Skeletal muscle tissue (tissue), 5 donors: ENCODE data around the gene PPFIA3. TPM values are rescaled to one million over a fixed set of nuclear protein-coding genes. Genes with fewer than 3 reads are reported as not detected.

ENCODE experiments used
- H3K27ac ChIP-seq: one replicate; pipeline ENCODE4 v1.7.0; 2013; ENCODE audit warnings: mild to moderate bottlenecking, low read depth, low read length, inconsistent platforms
- H3K27me3 ChIP-seq, 3 donors: one replicate each; pipeline ENCODE4 v1.7.0; 2013; ENCODE audit warnings: low read length in 3 of 3; ENCODE audit not compliant: control insufficient read depth in 3 of 3, insufficient read depth in 3 of 3
- H3K36me3 ChIP-seq, 3 donors: one replicate each; pipeline ENCODE4 v1.7.0; 2013; ENCODE audit warnings: low read length in 3 of 3; ENCODE audit not compliant: control insufficient read depth in 3 of 3, insufficient read depth in 3 of 3
- H3K4me1 ChIP-seq, 3 donors: one replicate each; pipeline ENCODE4 v1.7.0; 2013; ENCODE audit warnings: low read length in 3 of 3, mild to moderate bottlenecking in 3 of 3; ENCODE audit not compliant: control insufficient read depth in 3 of 3, insufficient read depth in 3 of 3
- H3K4me3 ChIP-seq, 3 donors: one replicate each; pipeline ENCODE4 v1.7.0; 2013; ENCODE audit warnings: low read length in 3 of 3
- H3K9ac ChIP-seq, 3 donors: one replicate each; pipeline ENCODE4 v1.7.0; 2013; ENCODE audit warnings: low read length in 3 of 3, mild to moderate bottlenecking in 3 of 3, moderate library complexity in 2 of 3, low read depth in 1 of 3
- H3K9me3 ChIP-seq, 3 donors: one replicate each; pipeline ENCODE4 v1.7.0; 2013; ENCODE audit warnings: low read length in 3 of 3; ENCODE audit not compliant: control insufficient read depth in 3 of 3
- small RNA-seq: library from RNA; depleted of rRNA; stranded (forward); fragments of <200 nt; gene quantifications from one replicate; pipeline ENCODE3, GENCODE V24; 2014
- total RNA-seq: library from RNA; depleted of rRNA; stranded (reverse); fragments of >200 nt; gene quantifications from one replicate; pipeline ENCODE4 v1.2.3, GENCODE V29; 2014
- donor health status: Osteomylitis.

Gene PPFIA3
- total RNA-seq, 1 donor from 2014 or later, result 3.1 TPM

DNA sequence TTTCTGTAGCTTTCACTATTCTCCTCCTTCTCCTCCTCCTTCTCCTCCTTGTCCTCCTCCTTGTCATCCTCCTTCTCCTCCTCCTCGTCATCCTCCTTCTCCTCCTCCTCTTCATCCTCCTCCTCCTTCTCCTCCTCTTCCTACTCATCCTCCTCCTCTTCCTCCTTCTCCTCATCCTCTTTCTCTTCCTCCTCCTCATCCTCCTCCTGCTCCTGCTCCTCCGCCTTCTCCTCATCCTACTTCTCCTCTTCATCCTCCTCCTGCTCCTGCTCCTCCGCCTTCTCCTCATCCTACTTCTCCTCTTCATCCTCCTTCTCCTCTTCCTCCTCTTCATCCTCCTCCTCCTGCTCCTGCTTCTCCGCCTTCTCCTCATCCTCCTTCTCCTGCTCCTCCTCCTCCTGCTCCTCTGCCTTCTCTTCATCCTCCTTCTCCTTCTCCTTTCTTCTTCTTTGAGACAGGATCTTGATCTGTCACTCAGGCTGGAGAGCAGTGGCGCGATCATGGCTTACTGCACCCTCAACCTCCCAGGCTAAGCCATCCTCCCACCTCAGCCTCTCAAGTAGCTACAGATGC lies 74.6 kb downstream of the PPFIA3 start:
- Histone ChIP-seq H3K4me1 (peaks cover 5 to 12% (median 5%) of the 10 kb centered on the region in 3 donors), H3K27me3 (no peaks in the 10 kb centered on the region), H3K27ac (no peak overlapping the region), H3K9ac (no peak overlapping the region), H3K36me3 (peaks cover 42 to 45% (median 43%) of the 10 kb centered on the region in 3 donors), H3K9me3 (no peaks in the 10 kb centered on the region), H3K4me3 (no peak overlapping the region)

DNA sequence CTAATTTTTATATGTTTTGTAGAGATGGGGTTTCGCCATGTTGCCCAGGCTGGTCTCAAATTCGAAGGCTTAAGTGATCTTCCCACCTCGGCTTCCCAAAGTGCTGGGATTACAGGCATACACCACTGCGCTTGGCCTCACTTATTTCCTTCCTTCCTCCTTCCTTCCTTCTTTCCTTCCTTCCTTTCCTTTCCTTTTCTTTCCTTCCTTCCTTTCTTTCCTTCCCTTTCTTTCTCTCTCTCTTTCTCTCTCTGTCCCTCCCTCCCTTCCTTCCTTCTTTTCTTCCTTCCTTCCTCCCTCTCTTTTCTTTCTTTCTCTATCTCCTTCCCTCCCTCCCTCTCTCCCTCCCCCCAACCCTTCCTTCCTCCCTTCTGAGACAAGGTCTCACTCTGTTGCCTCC lies 75.1 kb downstream of the PPFIA3 start:
- Histone ChIP-seq H3K9ac (no peak overlapping the region), H3K27ac (no peak overlapping the region), H3K4me3 (no peak overlapping the region), H3K9me3 (no peaks in the 10 kb centered on the region), H3K4me1 (peaks cover 5 to 13% (median 5%) of the 10 kb centered on the region in 3 donors), H3K36me3 (peaks cover 41 to 42% (median 41%) of the 10 kb centered on the region in 3 donors), H3K27me3 (no peaks in the 10 kb centered on the region)

DNA sequence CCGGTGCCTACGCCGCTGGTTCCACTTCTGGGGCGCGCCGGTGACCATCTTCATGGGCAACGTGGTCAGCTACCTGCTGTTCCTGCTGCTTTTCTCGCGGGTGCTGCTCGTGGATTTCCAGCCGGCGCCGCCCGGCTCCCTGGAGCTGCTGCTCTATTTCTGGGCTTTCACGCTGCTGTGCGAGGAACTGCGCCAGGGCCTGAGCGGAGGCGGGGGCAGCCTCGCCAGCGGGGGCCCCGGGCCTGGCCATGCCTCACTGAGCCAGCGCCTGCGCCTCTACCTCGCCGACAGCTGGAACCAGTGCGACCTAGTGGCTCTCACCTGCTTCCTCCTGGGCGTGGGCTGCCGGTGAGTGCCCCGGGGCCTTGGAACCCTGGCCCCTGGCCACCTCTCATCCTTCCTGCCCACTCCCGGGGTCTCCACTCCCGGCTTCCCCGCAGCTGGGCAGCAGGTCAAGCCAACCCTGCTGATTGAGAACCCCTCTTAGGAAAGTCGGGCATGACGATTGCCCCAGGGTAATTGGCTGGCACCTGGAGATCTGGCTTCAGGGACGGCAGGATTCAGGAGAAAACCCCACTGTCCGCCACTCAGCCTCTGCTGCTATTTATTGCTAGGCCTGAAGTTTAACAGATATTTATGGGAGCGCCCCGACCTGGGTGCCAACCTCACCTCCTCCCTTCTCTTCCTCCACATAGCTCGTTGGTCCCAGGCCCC lies 77.3 kb downstream of the PPFIA3 start:
- Histone ChIP-seq H3K36me3 (peaks cover 30 to 36% (median 32%) of the 10 kb centered on the region in 3 donors), H3K4me1 (peaks cover 5 to 11% (median 5%) of the 10 kb centered on the region in 3 donors), H3K4me3 (peak overlapping the region; percentile 30 to 60 (median 49)), H3K27me3 (no peaks in the 10 kb centered on the region), H3K9me3 (no peaks in the 10 kb centered on the region), H3K27ac (peak overlapping the region; percentile 81), H3K9ac (peak overlapping the region; percentile 68 to 80 (median 76))

DNA sequence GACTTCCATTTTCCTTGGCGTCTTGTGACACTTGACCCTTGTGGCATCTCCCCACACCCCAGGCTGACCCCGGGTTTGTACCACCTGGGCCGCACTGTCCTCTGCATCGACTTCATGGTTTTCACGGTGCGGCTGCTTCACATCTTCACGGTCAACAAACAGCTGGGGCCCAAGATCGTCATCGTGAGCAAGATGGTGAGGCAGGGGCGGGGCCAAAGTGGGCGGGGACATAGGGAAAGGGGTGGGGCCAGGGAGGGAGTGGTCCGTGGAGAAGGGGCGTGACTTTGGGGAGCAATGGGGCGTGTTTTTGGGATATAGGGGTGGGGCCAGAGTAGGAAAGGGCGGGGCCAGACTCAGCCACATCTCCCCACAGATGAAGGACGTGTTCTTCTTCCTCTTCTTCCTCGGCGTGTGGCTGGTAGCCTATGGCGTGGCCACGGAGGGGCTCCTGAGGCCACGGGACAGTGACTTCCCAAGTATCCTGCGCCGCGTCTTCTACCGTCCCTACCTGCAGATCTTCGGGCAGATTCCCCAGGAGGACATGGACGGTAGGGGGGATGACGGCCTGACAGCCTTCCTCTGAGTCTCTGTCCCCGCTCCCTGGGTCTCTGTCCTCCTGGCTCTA lies 81.0 kb downstream of the PPFIA3 start:
- Histone ChIP-seq H3K36me3 (peaks cover 29 to 34% (median 31%) of the 10 kb centered on the region in 3 donors), H3K27me3 (no peaks in the 10 kb centered on the region), H3K9me3 (no peaks in the 10 kb centered on the region), H3K4me1 (peaks cover 5 to 11% (median 5%) of the 10 kb centered on the region in 3 donors), H3K4me3 (no peak overlapping the region), H3K27ac (no peak overlapping the region), H3K9ac (no peak overlapping the region)

Small RNA genes lying within 50 kb of the gene (small RNA-seq; reads per million reads assigned to genes)
- gene RN7SL708P, result not detected

Other genes starting within 250 kb of the PPFIA3 start
- gene PPP1R15A, start 247.1 kb upstream of the PPFIA3 start, total RNA-seq, result 26.1 TPM
- gene TULP2, start 220.8 kb upstream of the PPFIA3 start, total RNA-seq, result not detected
- gene NUCB1, start 219.2 kb upstream of the PPFIA3 start, total RNA-seq, result 107 TPM
- not detected for gene DHDH, start 185.8 kb upstream of the PPFIA3 start, total RNA-seq
- gene BAX, start 164.7 kb upstream of the PPFIA3 start, total RNA-seq, result 20.4 TPM
- gene FTL, start 154.2 kb upstream of the PPFIA3 start, total RNA-seq, result 470 TPM
- gene GYS1, start 126.2 kb upstream of the PPFIA3 start, total RNA-seq, result 42.8 TPM
- 101 TPM for gene RUVBL2, start 125.7 kb upstream of the PPFIA3 start, total RNA-seq
- not detected for gene LHB, start 102.5 kb upstream of the PPFIA3 start, total RNA-seq
- not detected for gene CGB3, start 95.2 kb upstream of the PPFIA3 start, total RNA-seq
- gene CGB2, start 87.7 kb upstream of the PPFIA3 start, total RNA-seq, result not detected
- gene CGB1, start 82.6 kb upstream of the PPFIA3 start, total RNA-seq, result not detected
- not detected for gene CGB5, start 75.7 kb upstream of the PPFIA3 start, total RNA-seq
- not detected for gene CGB8, start 70.4 kb upstream of the PPFIA3 start, total RNA-seq
- gene CGB7, start 61.8 kb upstream of the PPFIA3 start, total RNA-seq, result 0.52 TPM
- gene NTF4, start 54.7 kb upstream of the PPFIA3 start, total RNA-seq, result not detected
- 3.7 TPM for gene KCNA7, start 46.8 kb upstream of the PPFIA3 start, total RNA-seq
- 103 TPM for gene SNRNP70, start 34.1 kb upstream of the PPFIA3 start, total RNA-seq
- 18.3 TPM for gene LIN7B, start 5.2 kb upstream of the PPFIA3 start, total RNA-seq
- not detected for gene C19orf73, start 401 bp upstream of the PPFIA3 start, total RNA-seq
- 78.3 TPM for gene HRC, start 35.9 kb downstream of the PPFIA3 start, total RNA-seq
- 5.2 TPM for gene TRPM4, start 38.2 kb downstream of the PPFIA3 start, total RNA-seq
- gene SLC6A16, start 205.6 kb downstream of the PPFIA3 start, total RNA-seq, result not detected
- 7.8 TPM for gene CD37, start 215.9 kb downstream of the PPFIA3 start, total RNA-seq
- 31.3 TPM for gene TEAD2, start 242.9 kb downstream of the PPFIA3 start, total RNA-seq
- 0.52 TPM for gene DKKL1, start 244.3 kb downstream of the PPFIA3 start, total RNA-seq